ENCODE data around the gene IL21R. TPM values are rescaled to one million over a fixed set of nuclear protein-coding genes. Genes with fewer than 3 reads are reported as not detected.

Gene IL21R
- total and polyA plus RNA-seq, 11 donors, result 0.04 to 6.0 (median 0.26) TPM; not detected in 1

DNA sequence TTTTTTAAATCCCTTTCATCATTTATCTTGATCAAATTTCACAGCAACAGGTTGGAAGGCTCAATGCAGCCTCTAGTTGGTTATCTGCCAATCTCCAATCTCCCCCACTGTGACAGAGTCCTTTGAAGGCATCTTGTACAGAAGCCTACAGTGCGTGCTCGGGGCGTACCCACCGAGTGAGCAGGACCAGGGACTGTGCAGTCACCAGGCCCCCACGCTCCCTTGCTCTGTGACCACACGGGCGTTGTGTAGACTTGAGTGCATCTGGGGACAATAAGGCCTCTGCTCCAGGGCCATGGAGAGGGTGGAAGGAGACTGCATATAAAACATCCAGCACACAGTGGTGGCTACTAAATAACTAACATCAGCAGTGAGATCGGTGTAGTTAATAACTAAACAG is 84.4 kb downstream of the IL21R start:
- Histone ChIP-seq H3K4me1 (no peaks in the 10 kb centered on the region), H3K4me3 (no peak overlapping the region), H3K27ac (no peak overlapping the region), H3K27me3 (no peaks in the 10 kb centered on the region), H3K9me3 (no peaks in the 10 kb centered on the region), H3K36me3 (peaks cover 0 to 100% (median 100%) of the 10 kb centered on the region in 9 donors)
- intact Hi-C loops (cut with DNase I), result no loop called here
- ATAC-seq (no peak), DNase-seq (no peak)
- TF ChIP-seq POLR2A (IDR thresholded peaks at IDR 0.05), result no peak
- TF ChIP-seq, protein P1, sequence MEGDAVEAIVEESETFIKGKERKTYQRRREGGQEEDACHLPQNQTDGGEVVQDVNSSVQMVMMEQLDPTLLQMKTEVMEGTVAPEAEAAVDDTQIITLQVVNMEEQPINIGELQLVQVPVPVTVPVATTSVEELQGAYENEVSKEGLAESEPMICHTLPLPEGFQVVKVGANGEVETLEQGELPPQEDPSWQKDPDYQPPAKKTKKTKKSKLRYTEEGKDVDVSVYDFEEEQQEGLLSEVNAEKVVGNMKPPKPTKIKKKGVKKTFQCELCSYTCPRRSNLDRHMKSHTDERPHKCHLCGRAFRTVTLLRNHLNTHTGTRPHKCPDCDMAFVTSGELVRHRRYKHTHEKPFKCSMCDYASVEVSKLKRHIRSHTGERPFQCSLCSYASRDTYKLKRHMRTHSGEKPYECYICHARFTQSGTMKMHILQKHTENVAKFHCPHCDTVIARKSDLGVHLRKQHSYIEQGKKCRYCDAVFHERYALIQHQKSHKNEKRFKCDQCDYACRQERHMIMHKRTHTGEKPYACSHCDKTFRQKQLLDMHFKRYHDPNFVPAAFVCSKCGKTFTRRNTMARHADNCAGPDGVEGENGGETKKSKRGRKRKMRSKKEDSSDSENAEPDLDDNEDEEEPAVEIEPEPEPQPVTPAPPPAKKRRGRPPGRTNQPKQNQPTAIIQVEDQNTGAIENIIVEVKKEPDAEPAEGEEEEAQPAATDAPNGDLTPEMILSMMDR (IDR thresholded peaks at IDR 0.05), result no peak
- 87 to 90% (median 88%) methylated on average over 8 of the region's 8 CpGs for WGBS, 4 donors

DNA sequence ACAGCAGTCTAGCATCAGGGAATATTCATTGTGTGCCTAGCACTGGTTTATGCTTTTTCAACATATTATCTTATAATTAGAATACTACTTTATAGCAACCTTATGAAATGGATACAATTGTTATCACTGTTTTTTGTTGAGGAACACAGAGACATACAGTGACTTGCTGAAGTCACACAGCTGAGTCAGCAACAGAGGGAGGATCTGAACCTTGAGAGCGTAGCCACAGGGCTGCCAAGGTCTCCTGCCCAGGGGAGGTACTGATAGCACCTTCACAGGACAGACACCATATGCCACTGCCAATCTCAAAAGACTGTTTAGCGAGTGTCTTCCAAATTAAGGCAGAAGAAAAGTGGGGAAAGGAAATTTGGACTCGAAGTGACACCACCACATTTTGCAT is 84.8 kb downstream of the IL21R start:
- no peaks in the 10 kb centered on the region for H3K9me3 ChIP-seq
- WGBS, 4 donors, result 95 to 98% (median 97%) methylated on average over 3 of the region's 3 CpGs
- ATAC-seq (no peak), DNase-seq (no peak)
- H3K27ac ChIP-seq, result no peak overlapping the region
- no peaks in the 10 kb centered on the region for H3K4me1 ChIP-seq
- H3K36me3 ChIP-seq, result peaks cover 0 to 100% (median 100%) of the 10 kb centered on the region in 9 donors
- H3K27me3 ChIP-seq, result no peaks in the 10 kb centered on the region
- no peak overlapping the region for H3K4me3 ChIP-seq
- TF ChIP-seq, protein P1 (IDR thresholded peaks at IDR 0.05), result no peak
- TF ChIP-seq POLR2A (IDR thresholded peaks at IDR 0.05), result no peak
- intact Hi-C loops (cut with DNase I), result no loop called here

GRCh38 chr16:27489421-27489820 is 87.4 kb downstream of the IL21R start:
- intact Hi-C loops (cut with DNase I), result no loop called here

DNA sequence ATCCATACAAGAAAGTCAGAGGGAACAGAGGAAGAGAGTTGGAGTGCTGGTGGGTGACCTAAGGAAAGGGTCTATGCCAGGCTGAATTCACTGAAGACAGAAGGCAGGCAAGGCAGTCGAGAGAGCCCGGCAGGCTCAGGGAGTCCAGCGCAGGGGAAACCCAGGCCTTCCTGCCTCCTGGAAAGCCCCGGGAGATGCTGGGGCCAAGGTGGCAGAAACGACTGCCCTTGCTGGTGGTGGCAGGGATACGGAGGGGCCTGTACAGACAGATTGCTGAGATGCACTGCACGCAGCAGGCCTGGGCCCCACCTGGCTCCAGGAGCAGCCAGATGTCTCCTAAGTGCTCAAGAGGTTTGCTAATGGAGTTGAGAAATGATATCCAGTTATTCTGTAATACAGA is 87.9 kb downstream of the IL21R start:
- ATAC-seq, result no peak
- intact Hi-C loops (cut with DNase I), result no loop called here
- Histone ChIP-seq H3K4me3 (no peak overlapping the region), H3K27me3 (no peaks in the 10 kb centered on the region), H3K27ac (no peak overlapping the region), H3K36me3 (peaks cover 0 to 100% (median 100%) of the 10 kb centered on the region in 9 donors), H3K9me3 (no peaks in the 10 kb centered on the region), H3K4me1 (peaks cover 0 to 7% (median 0%) of the 10 kb centered on the region in 12 donors)
- TF ChIP-seq, protein P1 (IDR thresholded peaks at IDR 0.05), result no peak
- TF ChIP-seq POLR2A (IDR thresholded peaks at IDR 0.05), result no peak
- no peak for DNase-seq
- WGBS, 4 donors, result 89 to 95% (median 94%) methylated on average over 7 of the region's 7 CpGs

More at GRCh38 chr16:27489421-27489820, 87.4 kb downstream of the IL21R start:
- no peak overlapping the region for H3K4me3 ChIP-seq
- peaks cover 0 to 100% (median 100%) of the 10 kb centered on the region in 9 donors for H3K36me3 ChIP-seq
- H3K27ac ChIP-seq, result no peak overlapping the region
- ATAC-seq (no peak), DNase-seq (no peak)
- no peaks in the 10 kb centered on the region for H3K27me3 ChIP-seq
- peaks cover 0 to 7% (median 0%) of the 10 kb centered on the region in 12 donors for H3K4me1 ChIP-seq
- no peak for TF ChIP-seq POLR2A (IDR thresholded peaks at IDR 0.05)
- TF ChIP-seq, protein P1 (IDR thresholded peaks at IDR 0.05), result no peak
- WGBS, 4 donors, result 93 to 97% (median 97%) methylated on average over 19 to 21 of the region's 21 CpGs
- H3K9me3 ChIP-seq, result no peaks in the 10 kb centered on the region

All from heart left ventricle (tissue), 16 donors.